Nephron progenitor cell (in vitro differentiated cells): Measurements from ENCODE around the gene SERPINE2.

Experiments
- DNase-seq: peaks from one replicate; pipeline ENCODE4 v3.0.0; 2021
- H3K27ac Mint-ChIP-seq: 2 replicates; pipeline ENCODE4 v1.8.0; 2021; ENCODE audit warnings: mild to moderate bottlenecking, moderate library complexity, mixed read lengths
- H3K27me3 Mint-ChIP-seq: 2 replicates; pipeline ENCODE4 v1.8.0; 2021; ENCODE audit warnings: mild to moderate bottlenecking, low read depth, mixed read lengths; ENCODE audit not compliant: poor library complexity
- H3K36me3 Mint-ChIP-seq: 2 replicates; pipeline ENCODE4 v1.8.0; 2021; ENCODE audit warnings: low read depth, mixed read lengths
- H3K4me1 Mint-ChIP-seq: 2 replicates; pipeline ENCODE4 v1.8.0; 2021; ENCODE audit warnings: mixed read lengths
- H3K4me3 Mint-ChIP-seq: 2 replicates; pipeline ENCODE4 v1.8.0; 2021; ENCODE audit warnings: mild to moderate bottlenecking, moderate library complexity, mixed read lengths
- H3K9me3 Mint-ChIP-seq: 2 replicates; pipeline ENCODE4 v1.8.0; 2021; ENCODE audit warnings: mild to moderate bottlenecking, moderate library complexity, mixed read lengths
- CTCF ChIP-seq: fragments of 200-600 bp; sonication (generic); IDR thresholded peaks from 2 replicates; pipeline ENCODE4 v1.5.0; 2021; ENCODE audit warnings: antibody characterized with exemption

Gene SERPINE2

GRCh38 chr2:224039080-224039769 lies at the start of gene SERPINE2:
TSS of gene SERPINE2 (minus strand) at chr2:224039286. CDS start at chr2:224001900, 37,386 bp downstream.
- H3K36me3 Mint-ChIP-seq: no peaks in the 10 kb centered on the region
- H3K27ac Mint-ChIP-seq: peak within 1 kb of the TSS; percentile 47
- peaks cover 44% of the 10 kb centered on the region for H3K27me3 Mint-ChIP-seq
- peak; percentile 79 for DNase-seq
- peak within 1 kb of the TSS; percentile 94 for H3K4me3 Mint-ChIP-seq
- no peaks in the 10 kb centered on the region for H3K9me3 Mint-ChIP-seq
- peaks cover 46% of the 10 kb centered on the region for H3K4me1 Mint-ChIP-seq
- TF ChIP-seq CTCF: peak; percentile 8

GRCh38 chr2:224086226-224086914 lies 47.3 kb upstream of the SERPINE2 start:
- Mint-ChIP-seq H3K27ac (no peak overlapping the region), H3K27me3 (no peaks in the 10 kb centered on the region), H3K4me1 (peaks cover 5% of the 10 kb centered on the region), H3K36me3 (no peaks in the 10 kb centered on the region), H3K9me3 (no peaks in the 10 kb centered on the region), H3K4me3 (no peak overlapping the region)
- TF ChIP-seq CTCF: no peak
- no peak for DNase-seq

GRCh38 chr2:224085811-224086210 lies 46.7 kb upstream of the SERPINE2 start:
- H3K27ac Mint-ChIP-seq: no peak overlapping the region
- H3K27me3 Mint-ChIP-seq: no peaks in the 10 kb centered on the region
- no peak for TF ChIP-seq CTCF
- peaks cover 5% of the 10 kb centered on the region for H3K4me1 Mint-ChIP-seq
- no peaks in the 10 kb centered on the region for H3K36me3 Mint-ChIP-seq
- no peaks in the 10 kb centered on the region for H3K9me3 Mint-ChIP-seq
- no peak overlapping the region for H3K4me3 Mint-ChIP-seq
- DNase-seq: no peak

- no peaks in the 10 kb centered on the region for H3K36me3 Mint-ChIP-seq
- no peak overlapping the region for H3K27ac Mint-ChIP-seq
- peaks cover 5% of the 10 kb centered on the region for H3K4me1 Mint-ChIP-seq
- H3K27me3 Mint-ChIP-seq: no peaks in the 10 kb centered on the region
- no peak for TF ChIP-seq CTCF
- no peak for DNase-seq
- H3K9me3 Mint-ChIP-seq: no peaks in the 10 kb centered on the region
- H3K4me3 Mint-ChIP-seq: no peak overlapping the region
Observed at GRCh38 chr2:224085246-224085645, 46.2 kb upstream of the SERPINE2 start.

GRCh38 chr2:224084266-224084892 lies 45.3 kb upstream of the SERPINE2 start:
- TF ChIP-seq CTCF: no peak
- no peak overlapping the region for H3K4me3 Mint-ChIP-seq
- no peak for DNase-seq
- no peaks in the 10 kb centered on the region for H3K36me3 Mint-ChIP-seq
- no peak overlapping the region for H3K27ac Mint-ChIP-seq
- H3K27me3 Mint-ChIP-seq: peaks cover 3% of the 10 kb centered on the region
- no peaks in the 10 kb centered on the region for H3K9me3 Mint-ChIP-seq
- peaks cover 5% of the 10 kb centered on the region for H3K4me1 Mint-ChIP-seq
